ENCODE measurements around the gene PLEKHH1. TPM values are rescaled to one million over a fixed set of nuclear protein-coding genes. Genes with fewer than 3 reads are reported as not detected.

Gene PLEKHH1
- total RNA-seq (14.8 and 29.9 TPM in 2 replicates), polyA plus RNA-seq (15.0 and 18.0 TPM in 2 replicates)

- Histone ChIP-seq H3K4me1 (ENCODE audit: low read depth) (no peaks in the 10 kb centered on the region), H3K36me3 (no peaks in the 10 kb centered on the region), H3K4me3 (peak within 1 kb of the TSS; percentile 74), H3K27me3 (no peaks in the 10 kb centered on the region), H3K27ac (peak within 1 kb of the TSS; percentile 19), H3K9me3 (ENCODE audit: low read depth) (no peaks in the 10 kb centered on the region)
- no peak for TF ChIP-seq CTCF (IDR thresholded peaks at IDR 0.05; ENCODE audit: low read depth, low read length)
- peak; percentile 72 to 87 for DNase-seq (ENCODE audit: low read depth in 1 of 2, low spot score in 1 of 2)
Measured at GRCh38 chr14:67532998-67533753, at the start of gene PLEKHH1. Gene PLEKHH1, plus strand, starts transcription at chr14:67533290. Its CDS starts 8,578 bp downstream, at chr14:67541868.

GRCh38 chr14:67483579-67484285 lies 49.4 kb upstream of the PLEKHH1 start:
- Histone ChIP-seq H3K9me3 (ENCODE audit: low read depth) (no peaks in the 10 kb centered on the region), H3K4me1 (ENCODE audit: low read depth) (peaks cover 6% of the 10 kb centered on the region), H3K4me3 (no peak overlapping the region), H3K27me3 (no peaks in the 10 kb centered on the region), H3K27ac (no peak overlapping the region), H3K36me3 (no peaks in the 10 kb centered on the region)
- TF ChIP-seq CTCF (IDR thresholded peaks at IDR 0.05; ENCODE audit: low read depth, low read length): no peak
- DNase-seq (ENCODE audit: low read depth in 1 of 2, low spot score in 1 of 2): no peak

GRCh38 chr14:67485501-67486095 lies 47.5 kb upstream of the PLEKHH1 start:
- H3K9me3 ChIP-seq (ENCODE audit: low read depth): no peaks in the 10 kb centered on the region
- no peak overlapping the region for H3K27ac ChIP-seq
- peak in 1 of 2 donors; percentile 67 for DNase-seq (ENCODE audit: low read depth in 1 of 2, low spot score in 1 of 2)
- no peaks in the 10 kb centered on the region for H3K27me3 ChIP-seq
- TF ChIP-seq CTCF (IDR thresholded peaks at IDR 0.05; ENCODE audit: low read depth, low read length): no peak
- H3K4me1 ChIP-seq (ENCODE audit: low read depth): peaks cover 6% of the 10 kb centered on the region
- no peak overlapping the region for H3K4me3 ChIP-seq
- H3K36me3 ChIP-seq: no peaks in the 10 kb centered on the region

GRCh38 chr14:67486890-67487289 lies 46.2 kb upstream of the PLEKHH1 start:
- no peak overlapping the region for H3K4me3 ChIP-seq
- no peak for DNase-seq (ENCODE audit: low read depth in 1 of 2, low spot score in 1 of 2)
- H3K27ac ChIP-seq: no peak overlapping the region
- no peak for TF ChIP-seq CTCF (IDR thresholded peaks at IDR 0.05; ENCODE audit: low read depth, low read length)
- no peaks in the 10 kb centered on the region for H3K9me3 ChIP-seq (ENCODE audit: low read depth)
- peaks cover 6% of the 10 kb centered on the region for H3K4me1 ChIP-seq (ENCODE audit: low read depth)
- H3K36me3 ChIP-seq: no peaks in the 10 kb centered on the region
- no peaks in the 10 kb centered on the region for H3K27me3 ChIP-seq

GRCh38 chr14:67487332-67487731 lies 45.8 kb upstream of the PLEKHH1 start:
- no peak overlapping the region for H3K4me3 ChIP-seq
- no peaks in the 10 kb centered on the region for H3K27me3 ChIP-seq
- H3K4me1 ChIP-seq (ENCODE audit: low read depth): peaks cover 6% of the 10 kb centered on the region
- no peaks in the 10 kb centered on the region for H3K36me3 ChIP-seq
- no peak for DNase-seq (ENCODE audit: low read depth in 1 of 2, low spot score in 1 of 2)
- no peak for TF ChIP-seq CTCF (IDR thresholded peaks at IDR 0.05; ENCODE audit: low read depth, low read length)
- H3K27ac ChIP-seq: no peak overlapping the region
- H3K9me3 ChIP-seq (ENCODE audit: low read depth): no peaks in the 10 kb centered on the region

Data from cardiac muscle cell (in vitro differentiated cells and primary cell).